Measurements from ENCODE around the gene SUN1.
"Not testable (repeated sequence)": the region's sequence is repeated elsewhere in the genome, so short reads cannot be mapped to it uniquely, and the experiment has no call there.

SUN1 gene

GRCh38 chr7:835485-836401, 3.5 kb downstream of the SUN1 start:
- DNase-seq: no peak

- no peak for DNase-seq
Observed at GRCh38 chr7:836429-836828, 4.2 kb downstream of the SUN1 start.

- no peak for DNase-seq
Observed at GRCh38 chr7:837001-837400, 4.7 kb downstream of the SUN1 start.

- no peak for DNase-seq
Observed at GRCh38 chr7:840001-840600, 7.8 kb downstream of the SUN1 start.

- DNase-seq: no peak
Observed at GRCh38 chr7:841943-842342, 9.7 kb downstream of the SUN1 start.

- no peak for DNase-seq
Observed at GRCh38 chr7:842431-843031, 10.3 kb downstream of the SUN1 start.

- no peak for DNase-seq
Observed at GRCh38 chr7:843230-843629, 11.0 kb downstream of the SUN1 start.

GRCh38 chr7:844043-844442, 11.8 kb downstream of the SUN1 start:
- DNase-seq: no peak

- DNase-seq: no peak
Observed at GRCh38 chr7:844514-844913, 12.2 kb downstream of the SUN1 start.

GRCh38 chr7:845091-845490, 12.8 kb downstream of the SUN1 start:
- DNase-seq: no peak

GRCh38 chr7:845731-846130, 13.5 kb downstream of the SUN1 start:
- DNase-seq: no peak

GRCh38 chr7:846958-847650, 14.8 kb downstream of the SUN1 start:
- not testable (repeated sequence) for DNase-seq

- DNase-seq: not testable (repeated sequence)
Observed at GRCh38 chr7:847728-848127, 15.5 kb downstream of the SUN1 start.

GRCh38 chr7:849145-849544, 16.9 kb downstream of the SUN1 start:
- DNase-seq: no peak

GRCh38 chr7:849781-850180, 17.5 kb downstream of the SUN1 start:
- no peak for DNase-seq

GRCh38 chr7:851204-851603, 18.9 kb downstream of the SUN1 start:
- DNase-seq: no peak

GRCh38 chr7:853366-854117, 21.3 kb downstream of the SUN1 start:
- DNase-seq: no peak

GRCh38 chr7:854118-854775, 22.0 kb downstream of the SUN1 start:
- DNase-seq: no peak

GRCh38 chr7:855686-856369, 23.6 kb downstream of the SUN1 start:
- DNase-seq: no peak

GRCh38 chr7:856444-857095, 24.3 kb downstream of the SUN1 start:
- DNase-seq: no peak

GRCh38 chr7:857661-858060, 25.4 kb downstream of the SUN1 start:
- DNase-seq: no peak

All from activated CD8-positive, alpha-beta memory T cell treated with anti-CD3 and anti-CD28 coated beads, Interleukin-2, amount 50 U/mL, for 48 hours (primary cell).